Thoracic aorta (tissue), 2 donors: ENCODE measurements around the gene NCKAP5. TPM values are rescaled to one million over a fixed set of nuclear protein-coding genes. Genes with fewer than 3 reads are reported as not detected.

Experiments used
- ATAC-seq: fragments of 150-250 bp; one replicate; pipeline ENCODE4 v1.8.0; 2017; ENCODE audit warnings: low read depth; ENCODE audit not compliant: insufficient number of reproducible peaks, low FRiP score
- DNase-seq: peaks from one replicate; pipeline ENCODE4 v3.0.0-alpha.2; 2020; ENCODE audit warnings: low spot score
- H3K27ac ChIP-seq, 2 donors: fragments of 200-600 bp; sonication (generic); 1 replicate in 1 of 2; 2 replicates in 1 of 2; pipeline ENCODE4 v1.5.1; 2016; ENCODE audit warnings: mild to moderate bottlenecking in 2 of 2, moderate library complexity in 2 of 2
- H3K27me3 ChIP-seq: fragments of 200-600 bp; sonication (generic); replicated peaks from 2 replicates; pipeline ENCODE4 v1.6.0; 2016; ENCODE audit warnings: mild to moderate bottlenecking; ENCODE audit not compliant: insufficient read depth
- H3K36me3 ChIP-seq: fragments of 200-600 bp; sonication (generic); one replicate; pipeline ENCODE4 v1.5.1; 2016
- H3K4me1 ChIP-seq, 2 donors: fragments of 200-600 bp; sonication (generic); 1 replicate in 1 of 2; 2 replicates in 1 of 2; pipeline versions ENCODE4 v1.5.1 to v1.6.0; 2016; ENCODE audit warnings: low read depth in 2 of 2, mild to moderate bottlenecking in 1 of 2; ENCODE audit not compliant: control insufficient read depth in 1 of 2
- H3K4me3 ChIP-seq: fragments of 200-600 bp; sonication (generic); 2 replicates; pipeline ENCODE4 v1.5.1; 2016; ENCODE audit warnings: mild to moderate bottlenecking
- H3K9me3 ChIP-seq: fragments of 200-600 bp; sonication (generic); 2 replicates; pipeline ENCODE4 v1.5.1; 2016
- total RNA-seq, 2 donors: library from RNA; depleted of rRNA; stranded (reverse); fragments of >200 nt; gene quantifications; one replicate each; pipeline versions ENCODE4 v1.1.0 to v1.2.3, GENCODE V29; 2016
- TF ChIP-seq, protein P1 (sequence below): fragments of 200-600 bp; sonication (generic); IDR thresholded peaks from one replicate; pipeline ENCODE4 v1.5.1; 2019; ENCODE audit warnings: antibody characterized with exemption

The NCKAP5 gene
- total RNA-seq, 2 donors from 2014 or later = 1.2 to 1.9 TPM

DNA sequence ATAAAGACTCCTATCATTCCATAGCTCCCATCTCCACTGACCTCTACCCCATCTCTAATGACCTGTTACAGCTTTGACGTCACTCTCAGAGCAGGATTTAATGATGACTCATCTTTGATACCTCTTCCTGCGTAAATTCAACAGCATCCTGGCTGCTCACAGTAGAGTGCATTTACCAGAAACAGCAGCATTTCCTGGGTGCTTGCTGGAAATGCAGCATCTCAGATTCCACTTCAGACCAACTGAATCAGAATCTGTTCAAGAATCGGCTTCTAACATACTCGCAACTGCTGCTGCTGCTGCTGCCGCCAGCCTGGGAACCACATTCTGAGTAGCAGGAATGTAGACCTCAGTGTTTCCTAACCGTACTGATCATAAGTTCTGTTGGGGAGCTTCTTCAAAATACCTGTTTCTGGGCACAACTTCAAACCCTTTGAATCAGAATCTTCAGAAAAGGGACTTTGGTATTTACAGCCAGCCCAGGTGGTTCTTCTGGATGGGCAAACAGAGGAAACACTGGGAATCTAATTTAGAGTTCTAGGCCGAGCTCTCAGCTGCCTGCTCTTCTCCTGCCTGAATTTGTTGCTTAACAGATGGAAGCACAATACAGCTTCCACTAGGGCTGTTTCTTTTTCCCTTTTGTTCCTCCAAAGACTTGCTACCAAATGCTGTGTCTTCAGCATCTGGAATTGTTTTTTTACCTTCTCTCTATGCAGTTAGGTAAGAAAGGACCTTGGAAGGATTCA lies 241.4 kb downstream of the NCKAP5 start:
- ATAC-seq (no peak), DNase-seq (no peak)
- TF ChIP-seq, protein P1, sequence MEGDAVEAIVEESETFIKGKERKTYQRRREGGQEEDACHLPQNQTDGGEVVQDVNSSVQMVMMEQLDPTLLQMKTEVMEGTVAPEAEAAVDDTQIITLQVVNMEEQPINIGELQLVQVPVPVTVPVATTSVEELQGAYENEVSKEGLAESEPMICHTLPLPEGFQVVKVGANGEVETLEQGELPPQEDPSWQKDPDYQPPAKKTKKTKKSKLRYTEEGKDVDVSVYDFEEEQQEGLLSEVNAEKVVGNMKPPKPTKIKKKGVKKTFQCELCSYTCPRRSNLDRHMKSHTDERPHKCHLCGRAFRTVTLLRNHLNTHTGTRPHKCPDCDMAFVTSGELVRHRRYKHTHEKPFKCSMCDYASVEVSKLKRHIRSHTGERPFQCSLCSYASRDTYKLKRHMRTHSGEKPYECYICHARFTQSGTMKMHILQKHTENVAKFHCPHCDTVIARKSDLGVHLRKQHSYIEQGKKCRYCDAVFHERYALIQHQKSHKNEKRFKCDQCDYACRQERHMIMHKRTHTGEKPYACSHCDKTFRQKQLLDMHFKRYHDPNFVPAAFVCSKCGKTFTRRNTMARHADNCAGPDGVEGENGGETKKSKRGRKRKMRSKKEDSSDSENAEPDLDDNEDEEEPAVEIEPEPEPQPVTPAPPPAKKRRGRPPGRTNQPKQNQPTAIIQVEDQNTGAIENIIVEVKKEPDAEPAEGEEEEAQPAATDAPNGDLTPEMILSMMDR = no peak
- no peaks in the 10 kb centered on the region for H3K9me3 ChIP-seq
- H3K36me3 ChIP-seq = no peaks in the 10 kb centered on the region
- no peak overlapping the region for H3K4me3 ChIP-seq
- no peaks in the 10 kb centered on the region for H3K4me1 ChIP-seq
- no peaks in the 10 kb centered on the region for H3K27me3 ChIP-seq
- H3K27ac ChIP-seq = no peak overlapping the region

DNA sequence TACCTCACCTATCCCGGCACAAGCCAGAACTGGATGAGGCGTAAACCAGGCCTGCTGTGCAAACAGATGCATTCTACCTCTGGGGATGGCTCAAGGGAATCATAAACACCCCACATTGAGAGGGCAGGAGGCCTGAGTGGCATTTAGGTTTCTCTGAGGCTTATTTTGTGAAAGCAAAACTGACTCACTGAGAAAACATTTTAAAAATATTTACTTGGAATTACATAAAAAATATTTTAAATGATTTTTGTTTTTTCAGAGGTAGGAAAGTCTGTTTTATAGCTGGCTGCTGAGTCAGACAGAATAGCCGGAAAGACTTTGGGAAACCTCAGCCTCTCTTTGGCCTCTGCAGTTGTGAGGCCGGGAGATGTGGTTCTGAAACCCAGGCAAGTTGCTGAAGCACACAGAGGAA lies 244.1 kb downstream of the NCKAP5 start:
- TF ChIP-seq, protein P1 = no peak
- no peaks in the 10 kb centered on the region for H3K9me3 ChIP-seq
- no peaks in the 10 kb centered on the region for H3K27me3 ChIP-seq

DNA sequence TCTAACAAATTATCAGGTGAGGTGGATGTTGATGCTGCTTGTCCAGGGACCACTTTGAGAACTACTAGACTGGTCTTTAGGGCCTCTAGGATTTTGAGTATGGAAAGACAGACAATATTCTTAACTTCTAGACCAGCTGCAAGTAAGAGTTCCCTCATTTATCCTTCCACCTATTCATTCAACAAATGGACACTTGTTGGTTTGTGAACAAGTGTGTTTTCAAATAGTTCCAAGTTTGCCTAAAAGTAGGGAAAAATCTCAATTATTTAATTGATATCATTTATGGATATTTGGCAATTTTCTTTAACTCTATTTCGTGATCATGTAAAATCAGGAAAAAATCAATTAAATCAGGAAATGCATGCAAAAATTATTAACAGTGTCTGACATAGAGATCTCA lies 245.4 kb downstream of the NCKAP5 start:
- Histone ChIP-seq H3K4me1 (no peaks in the 10 kb centered on the region), H3K27me3 (no peaks in the 10 kb centered on the region), H3K4me3 (no peak overlapping the region), H3K36me3 (no peaks in the 10 kb centered on the region), H3K9me3 (no peaks in the 10 kb centered on the region), H3K27ac (no peak overlapping the region)
- TF ChIP-seq, protein P1 = no peak
- ATAC-seq = no peak
- DNase-seq = no peak

More for the DNA sequence above, 244.1 kb downstream of the NCKAP5 start:
- no peak overlapping the region for H3K27ac ChIP-seq
- DNase-seq = no peak
- H3K4me3 ChIP-seq = no peak overlapping the region
- no peak for ATAC-seq
- no peaks in the 10 kb centered on the region for H3K36me3 ChIP-seq
- H3K4me1 ChIP-seq = no peaks in the 10 kb centered on the region

DNA sequence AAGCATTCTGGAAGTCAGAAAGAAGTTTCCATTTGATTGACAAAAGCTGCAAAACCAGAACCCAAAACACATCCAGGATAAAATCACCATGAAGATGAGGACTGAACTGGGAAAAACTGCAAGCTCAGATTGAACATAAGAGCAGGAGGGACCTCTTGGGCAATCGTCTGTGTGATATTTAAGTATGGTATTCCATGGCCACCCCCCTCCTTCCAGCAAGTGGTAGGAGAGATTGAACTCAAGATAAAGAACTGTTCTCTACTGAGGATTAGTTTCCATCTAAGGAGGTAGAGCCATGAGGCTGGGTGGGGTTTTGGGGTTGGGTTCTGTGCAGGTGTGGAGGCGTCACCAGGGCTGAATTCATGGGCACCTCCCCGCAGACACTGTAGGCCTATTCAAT lies 251.1 kb downstream of the NCKAP5 start:
- H3K4me1 ChIP-seq = no peaks in the 10 kb centered on the region
- no peaks in the 10 kb centered on the region for H3K27me3 ChIP-seq
- no peaks in the 10 kb centered on the region for H3K9me3 ChIP-seq
- H3K36me3 ChIP-seq = no peaks in the 10 kb centered on the region
- no peak overlapping the region for H3K27ac ChIP-seq
- H3K4me3 ChIP-seq = no peak overlapping the region
- ATAC-seq = no peak
- DNase-seq = no peak
- TF ChIP-seq, protein P1 = no peak

DNA sequence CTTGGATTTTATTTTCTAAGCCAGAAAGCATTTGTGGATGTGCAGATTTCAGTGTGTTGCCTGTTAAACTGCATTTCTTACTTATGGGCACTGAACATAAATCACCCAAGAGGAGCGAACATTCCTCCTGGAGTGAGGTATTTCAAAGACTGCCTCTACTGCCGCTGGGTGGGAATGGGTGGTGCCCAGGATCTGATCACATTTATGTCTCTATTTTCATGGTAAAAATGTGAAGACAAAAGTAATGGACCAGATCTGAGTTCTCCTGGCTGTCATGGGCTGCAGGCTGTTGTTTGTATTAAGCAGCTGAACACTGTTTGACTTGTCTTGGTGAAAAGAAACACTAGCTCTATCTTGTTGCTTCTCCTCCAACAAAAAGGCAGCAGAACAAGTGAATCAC lies 251.7 kb downstream of the NCKAP5 start:
- DNase-seq (no peak), ATAC-seq (no peak)
- Histone ChIP-seq H3K27ac (no peak overlapping the region), H3K27me3 (no peaks in the 10 kb centered on the region), H3K4me1 (no peaks in the 10 kb centered on the region), H3K4me3 (no peak overlapping the region), H3K36me3 (no peaks in the 10 kb centered on the region), H3K9me3 (no peaks in the 10 kb centered on the region)
- TF ChIP-seq, protein P1 = no peak
